Embryonic facial prominence (tissue), 1 donor: Measurements from ENCODE around the gene P2RY6.
A peak's percentile ranks its signal among the peaks of the same experiment; 100 is the strongest.

Experiments
- DNase-seq: peaks from one replicate; pipeline ENCODE4 v3.0.0-alpha.2; 2016; ENCODE audit errors: extremely low spot score

P2RY6 gene

DNA sequence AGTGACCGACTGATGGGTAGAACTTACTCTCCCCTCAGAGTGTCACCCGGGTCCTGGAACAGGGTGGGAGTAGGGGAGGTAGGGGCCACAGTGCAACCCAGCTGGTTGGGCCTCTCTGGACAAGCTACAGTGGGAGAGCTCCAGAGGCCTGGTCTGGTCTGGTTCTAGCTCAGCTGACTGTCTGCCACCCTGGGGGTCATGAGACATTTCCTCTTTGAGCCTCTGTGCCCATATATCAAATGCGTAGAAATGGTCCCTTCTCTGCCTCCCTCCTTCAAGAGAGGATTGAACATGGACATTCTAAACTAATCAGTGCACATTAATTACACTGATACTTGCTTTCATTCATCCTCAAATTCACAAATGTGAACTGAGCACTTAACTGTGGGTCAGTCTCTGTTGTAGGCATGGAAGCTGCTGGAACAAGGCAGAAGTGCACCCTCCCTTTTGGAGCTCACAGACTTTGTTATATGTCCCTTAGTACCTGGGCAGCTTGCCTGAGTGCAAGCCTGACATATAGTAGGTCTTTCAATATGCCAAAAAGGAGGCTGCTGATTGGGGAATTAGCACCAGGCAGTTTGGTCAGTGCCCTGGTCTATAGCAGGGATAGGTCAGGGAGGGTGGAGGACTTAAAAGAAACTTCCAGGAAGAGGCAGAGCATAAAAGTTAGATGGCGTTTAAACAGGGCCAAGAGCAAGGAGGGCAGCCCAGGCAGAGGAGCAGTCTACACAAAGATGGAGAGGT, 61.7 kb downstream of the P2RY6 start:
- no peak for DNase-seq

DNA sequence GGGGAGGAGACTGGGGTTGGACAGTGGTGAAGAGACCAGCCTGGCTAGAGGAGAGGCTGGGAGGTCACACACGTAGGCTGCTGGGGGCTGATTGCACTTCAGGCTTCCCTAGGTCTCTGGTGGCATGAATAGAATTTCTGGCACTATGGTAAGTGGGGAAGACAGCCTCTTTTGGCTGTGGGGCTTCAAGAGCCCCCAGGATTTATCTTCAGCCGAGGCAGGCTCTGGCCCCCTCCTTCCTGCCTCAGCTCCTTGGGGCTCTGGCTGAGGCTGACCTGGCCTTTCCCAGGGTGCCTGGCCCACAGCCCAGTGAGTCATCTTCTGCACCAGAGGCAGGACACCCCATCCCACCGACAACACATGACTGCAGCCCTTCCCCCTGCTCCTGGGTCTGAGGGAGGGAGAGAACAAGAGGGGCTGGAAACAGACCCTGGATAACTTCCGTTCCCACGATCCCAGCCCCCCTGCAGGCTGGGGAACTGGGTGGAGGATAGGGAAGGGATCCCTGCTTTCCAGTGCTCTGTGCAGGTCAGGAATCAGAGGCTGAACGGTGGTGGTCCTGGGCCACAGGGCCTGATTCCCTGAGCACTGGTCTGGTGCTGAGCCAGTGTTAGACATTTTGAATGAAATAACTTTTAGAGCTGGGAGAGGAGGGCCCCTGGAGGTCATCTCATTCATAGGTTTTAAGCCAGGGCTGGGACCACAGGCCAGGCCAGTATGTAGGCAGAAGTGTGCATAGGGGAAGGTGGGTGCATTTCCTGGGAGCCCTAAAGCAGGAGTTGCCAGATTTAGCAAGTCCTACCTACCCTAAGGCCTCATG, 62.5 kb downstream of the P2RY6 start:
- no peak for DNase-seq

DNA sequence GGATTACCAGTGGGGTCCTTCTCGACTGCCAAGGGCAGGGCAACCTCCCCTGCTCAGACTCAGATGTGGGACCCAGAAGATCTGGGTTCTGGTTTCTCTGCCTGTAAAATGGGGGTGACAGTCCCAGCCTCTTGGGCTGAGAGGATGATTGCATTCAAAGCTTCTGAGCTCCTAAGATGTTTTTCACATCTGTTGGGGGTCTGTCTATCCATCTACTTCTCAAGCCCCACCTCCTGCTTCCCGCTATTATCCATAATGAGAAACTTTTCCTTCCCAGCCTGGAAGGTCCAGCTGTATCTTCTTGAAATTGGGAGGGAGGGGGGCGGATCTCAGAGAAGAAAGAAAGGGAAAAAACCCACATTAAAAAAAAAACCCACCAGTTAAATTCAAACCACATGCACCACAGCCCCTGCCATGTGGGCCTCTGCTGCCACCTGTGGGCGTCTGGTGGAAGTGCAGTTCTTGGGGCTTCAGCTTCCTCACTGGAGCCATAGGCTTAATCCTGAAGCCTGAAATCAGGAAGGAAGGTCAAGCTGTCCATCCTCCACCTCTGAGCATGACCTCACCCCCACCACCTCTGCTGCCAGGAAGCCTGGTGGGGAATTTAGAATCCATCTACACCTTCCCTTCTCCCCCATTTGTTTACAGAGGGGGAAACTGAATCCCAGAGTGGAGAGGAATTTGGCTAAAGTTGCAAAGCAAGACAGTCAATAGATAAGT, 63.2 kb downstream of the P2RY6 start:
- DNase-seq: peak; percentile 73

DNA sequence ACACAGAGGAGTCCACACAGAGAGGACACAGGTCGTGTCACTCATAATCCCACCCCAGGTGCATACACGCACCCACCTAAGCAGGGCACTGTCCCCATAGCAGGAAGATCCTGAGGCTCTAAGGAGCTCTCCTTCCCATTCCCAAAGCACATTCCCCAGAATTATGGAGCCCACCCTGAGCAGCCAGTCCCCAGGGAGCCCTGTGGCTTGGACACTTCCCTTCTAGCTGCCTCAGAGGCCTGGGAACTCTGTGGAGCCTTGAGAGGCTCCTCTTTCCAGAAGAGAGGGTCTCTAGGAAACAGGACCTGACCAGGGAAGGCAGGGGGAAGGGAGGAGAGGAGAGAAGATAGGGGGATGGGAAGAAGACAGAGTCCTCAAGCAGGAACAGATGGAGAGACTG, 65.7 kb downstream of the P2RY6 start:
- DNase-seq: no peak

DNA sequence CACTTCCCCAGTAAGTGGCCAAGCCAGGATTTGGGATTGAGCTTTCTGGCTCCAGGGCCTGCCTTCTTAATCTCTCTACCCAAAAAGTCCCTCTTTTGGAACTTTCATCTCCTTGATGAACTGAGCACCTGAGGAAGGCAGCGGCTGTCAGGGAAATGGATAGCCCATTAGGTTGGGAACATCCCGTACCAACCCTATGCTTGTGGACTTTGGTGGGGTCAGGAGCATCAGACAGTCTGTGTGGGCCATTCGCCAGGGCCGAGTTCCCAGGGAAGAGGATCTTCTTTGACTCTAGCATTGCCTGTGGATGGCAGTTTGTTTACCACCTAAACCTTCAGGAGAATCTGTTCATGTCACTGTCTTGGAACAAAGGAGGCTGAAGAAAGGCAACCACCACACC, 66.1 kb downstream of the P2RY6 start:
- DNase-seq: no peak

DNA sequence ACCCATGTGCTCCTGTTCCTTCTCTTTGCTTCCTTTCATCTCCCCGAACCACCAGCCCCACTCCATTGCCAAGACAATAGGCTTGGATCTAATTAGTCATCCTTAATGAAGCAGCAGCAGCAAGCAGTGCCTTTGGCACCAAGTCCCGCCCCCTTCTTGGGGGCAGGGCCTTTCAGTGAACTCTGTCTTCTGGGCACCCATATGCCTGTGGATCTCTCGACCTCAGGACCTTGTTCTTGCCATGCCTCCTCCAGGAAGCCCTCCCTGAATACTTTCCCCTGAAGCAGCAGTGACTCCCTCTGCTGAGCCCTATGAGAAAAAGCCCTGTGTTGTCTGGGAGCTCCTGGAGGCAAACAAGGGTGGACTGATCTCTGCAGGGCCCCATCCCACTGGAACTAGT, 68.0 kb downstream of the P2RY6 start:
- DNase-seq: no peak

DNA sequence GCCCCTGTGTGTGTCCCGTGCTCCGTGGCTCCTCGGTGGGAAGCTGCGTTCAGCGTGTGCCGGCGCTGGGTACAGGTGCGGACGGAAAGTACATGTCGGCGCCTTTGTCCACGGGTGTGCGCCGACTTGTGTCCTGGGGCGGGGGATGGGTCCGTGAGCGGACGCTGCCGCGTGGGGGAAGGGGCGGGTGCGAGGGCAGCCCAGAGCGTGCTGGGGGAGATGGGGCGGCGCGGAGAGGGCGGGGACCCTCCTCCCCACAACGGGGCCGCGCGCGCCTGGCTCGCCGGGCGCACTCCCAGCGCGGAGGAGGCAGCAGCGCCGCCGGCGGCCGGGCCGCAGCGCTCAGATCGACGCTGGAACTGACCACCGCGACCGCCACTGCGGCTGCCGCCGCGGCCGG, 70.5 kb downstream of the P2RY6 start:
- DNase-seq: no peak

DNA sequence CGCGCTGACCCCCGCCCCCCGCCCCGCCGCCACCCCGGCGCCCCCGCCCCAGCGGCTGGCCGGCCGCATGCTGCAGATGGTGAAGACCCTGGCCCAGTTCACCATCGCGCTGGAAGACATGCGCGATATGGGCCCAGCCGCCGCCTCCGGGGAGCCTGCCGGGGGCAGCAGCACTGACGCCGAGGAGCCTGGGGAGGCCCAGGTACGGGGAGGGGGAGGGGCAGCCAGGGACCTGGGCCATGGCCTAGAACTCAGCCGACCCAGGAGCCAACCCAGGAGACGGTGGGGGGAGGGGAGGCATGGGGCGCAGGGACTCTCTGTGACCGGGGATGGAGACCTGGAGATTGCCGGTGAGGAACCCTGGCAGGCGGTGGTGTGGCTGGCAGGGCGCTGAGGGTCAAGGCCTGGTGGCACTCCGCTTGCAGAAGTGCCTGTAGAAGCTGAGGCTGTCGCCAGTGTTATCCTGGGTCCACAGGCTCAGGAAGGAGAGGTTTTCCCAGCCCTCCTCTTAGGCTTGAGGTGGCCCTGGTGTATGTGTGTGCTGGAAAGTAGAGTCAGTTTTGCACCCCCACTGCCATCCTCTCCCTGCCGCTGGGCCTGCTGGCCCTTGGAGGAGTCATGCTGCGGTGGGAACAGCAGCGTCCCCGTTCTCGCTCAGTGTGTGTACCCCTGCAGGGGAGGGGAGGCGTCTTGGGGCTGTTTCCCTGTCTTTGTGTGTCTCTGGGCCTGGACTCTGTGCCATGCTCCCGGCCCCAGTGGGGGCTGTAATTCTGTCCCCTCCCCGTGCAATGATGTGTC, 71.1 kb downstream of the P2RY6 start:
- DNase-seq: no peak

DNA sequence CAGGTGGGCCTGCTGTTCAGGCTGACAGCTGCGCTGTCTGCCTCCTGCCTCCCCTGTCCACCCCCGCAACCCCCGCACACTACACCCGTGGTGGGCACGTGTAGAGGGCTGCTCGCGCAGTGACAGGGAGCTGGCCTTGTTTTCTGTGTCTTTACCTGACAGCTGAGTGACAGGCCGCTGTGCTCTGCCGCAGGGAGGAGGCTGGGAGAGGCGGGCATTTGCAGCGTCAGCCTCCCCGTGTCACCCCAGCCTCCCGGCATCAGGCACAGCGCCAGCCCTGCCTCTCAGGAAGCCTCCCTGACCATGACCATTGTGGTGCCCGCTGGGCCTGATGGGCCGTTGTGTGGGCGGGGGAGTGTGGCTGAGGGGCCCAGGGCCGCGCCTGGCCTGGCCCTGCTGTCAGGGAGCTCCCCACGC, 72.1 kb downstream of the P2RY6 start:
- no peak for DNase-seq

DNA sequence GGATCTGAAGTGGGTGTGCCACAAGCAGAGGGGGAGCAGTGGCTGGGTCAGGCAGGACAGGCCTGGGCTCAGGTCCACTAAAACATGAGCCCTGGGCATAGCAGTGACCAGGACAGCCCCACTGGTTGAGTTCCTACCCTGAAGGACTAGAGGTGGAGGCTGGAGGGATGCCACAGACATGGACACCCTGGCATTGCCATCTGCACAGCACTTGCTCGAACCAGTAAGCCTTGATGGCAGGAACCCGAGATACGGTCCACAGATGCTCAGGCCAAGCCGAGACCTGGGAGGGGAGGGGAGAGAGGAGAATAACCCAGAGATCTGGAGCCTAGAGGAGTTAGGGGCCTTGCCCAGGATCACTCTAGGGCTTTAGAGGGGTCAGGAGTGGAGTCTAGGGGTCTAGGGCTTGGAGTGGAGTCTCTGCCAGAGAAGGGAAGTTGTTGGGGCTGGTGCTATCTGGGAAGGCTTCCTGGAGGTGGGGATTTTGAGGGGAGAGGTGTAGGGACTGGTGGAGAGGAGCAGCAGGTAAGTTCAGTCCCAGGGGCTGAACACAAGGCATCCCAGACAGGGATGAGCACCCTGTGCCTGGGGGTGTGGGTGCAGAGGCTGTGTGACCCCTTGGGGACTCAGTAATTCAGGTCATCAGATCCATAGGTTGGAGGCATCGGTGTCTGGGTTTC, 73.5 kb downstream of the P2RY6 start:
- DNase-seq: no peak

DNA sequence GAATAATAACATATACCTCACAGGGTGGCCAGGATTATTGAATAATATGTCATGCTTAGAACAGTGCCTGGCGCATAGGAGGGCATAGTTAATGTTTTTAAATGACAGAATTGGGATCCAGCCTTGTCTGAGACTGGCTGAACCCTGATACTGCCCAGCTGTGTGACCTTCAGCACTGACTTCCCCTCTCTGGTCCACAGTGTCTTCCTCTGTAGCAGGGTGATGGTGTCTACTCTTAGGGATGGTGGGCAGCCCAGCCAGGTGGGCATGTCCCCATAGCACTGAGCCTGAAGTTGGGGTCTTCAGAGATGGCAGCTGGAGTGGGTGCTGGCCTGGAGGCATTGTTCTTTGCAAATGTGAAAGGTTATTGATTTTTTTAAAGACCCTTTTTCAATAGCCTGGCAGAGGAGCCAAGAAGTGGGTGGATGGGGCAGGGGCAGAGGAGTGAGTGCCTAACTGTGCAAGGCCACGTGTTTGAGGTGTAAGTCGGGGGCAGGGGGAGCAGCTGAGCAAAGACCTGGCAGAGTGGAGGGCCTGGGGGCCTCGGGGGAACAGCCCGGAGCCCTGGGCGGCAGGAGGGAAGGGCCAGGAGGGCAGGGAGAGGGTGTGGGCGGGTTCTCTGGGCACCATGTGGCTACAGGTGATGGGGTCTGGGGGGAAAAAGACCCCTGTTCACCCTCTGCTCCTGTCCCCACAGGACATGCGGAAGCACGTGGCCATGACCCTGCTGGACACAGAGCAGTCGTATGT, 74.2 kb downstream of the P2RY6 start:
- DNase-seq: no peak

DNA sequence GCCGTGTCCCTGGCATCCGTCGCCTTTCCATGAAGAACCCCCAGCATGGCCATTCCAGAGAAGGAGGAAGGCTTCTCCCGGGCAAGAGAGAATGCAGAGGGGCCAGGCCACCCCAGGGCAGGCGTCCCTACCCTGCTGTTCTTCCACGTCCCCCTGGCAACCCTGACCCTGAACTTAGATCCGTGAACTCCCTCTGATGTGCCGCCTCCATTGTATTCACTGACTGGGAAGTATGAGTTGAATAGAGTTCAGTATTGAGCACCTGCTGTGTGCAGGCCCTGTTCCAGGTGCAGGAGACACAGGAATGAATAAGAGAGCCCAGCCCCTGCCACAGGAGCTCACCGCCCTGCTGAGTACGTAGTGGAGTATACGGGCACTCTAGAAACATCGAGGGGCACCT, 74.9 kb downstream of the P2RY6 start:
- no peak for DNase-seq
